Sigmoid colon (tissue), 7 donors: Measurements from ENCODE around the gene ERP44. TPM values are rescaled to one million over a fixed set of nuclear protein-coding genes. Genes with fewer than 3 reads are reported as not detected.

ENCODE experiments used
- DNase-seq: peaks from one replicate; pipeline ENCODE4 v3.0.0-alpha.2; 2019
- H3K27ac ChIP-seq, 4 donors: fragments of 200-600 bp; sonication (generic); one replicate each; pipeline ENCODE4 v1.5.1; 2016 to 2019; ENCODE audit warnings: mild to moderate bottlenecking in 1 of 4
- H3K27me3 ChIP-seq, 3 donors: fragments of 200-600 bp; sonication (generic); one replicate each; pipeline ENCODE4 v1.5.1; 2019; ENCODE audit warnings: mild to moderate bottlenecking in 1 of 3
- H3K36me3 ChIP-seq, 4 donors: fragments of 200-600 bp; sonication (generic); one replicate each; pipeline ENCODE4 v1.5.1; 2016 to 2019
- H3K4me1 ChIP-seq, 4 donors: fragments of 200-600 bp; sonication (generic); one replicate each; pipeline ENCODE4 v1.5.1; 2017 to 2019
- H3K4me3 ChIP-seq, 4 donors: fragments of 200-600 bp; sonication (generic); one replicate each; pipeline ENCODE4 v1.5.1; 2017 to 2019; ENCODE audit warnings: mild to moderate bottlenecking in 2 of 4, moderate library complexity in 1 of 4
- H3K9me3 ChIP-seq, 4 donors: fragments of 200-600 bp in 3 of 4; sonication (generic) in 3 of 4; one replicate each; pipeline versions ENCODE4 v1.5.1 to v1.6.1; 2013 to 2019
- CTCF ChIP-seq, 4 experiments: fragments of 450-650 bp in 3 of 4; fragments of 200-600 bp in 1 of 4; IDR thresholded peaks; one replicate each; pipeline ENCODE4 v1.5.1; 2016 to 2019; ENCODE audit warnings: antibody characterized with exemption in 4 of 4, mild to moderate bottlenecking in 3 of 4, moderate library complexity in 2 of 4
- EP300 ChIP-seq, 4 donors: sonication (generic); formaldehyde crosslinking; IDR thresholded peaks; one replicate each; pipeline ENCODE4 v1.6.1; 2017; ENCODE audit warnings: antibody characterized with exemption in 4 of 4
- POLR2A ChIP-seq, 2 donors: fragments of 450-650 bp; IDR thresholded peaks; one replicate each; pipeline ENCODE4 v1.6.1; 2016; ENCODE audit warnings: antibody characterized with exemption in 2 of 2, mild to moderate bottlenecking in 2 of 2, moderate library complexity in 2 of 2
- POLR2AphosphoS5 ChIP-seq, 4 donors: sonication (generic); formaldehyde crosslinking; IDR thresholded peaks; one replicate each; pipeline ENCODE4 v1.6.1; 2017; ENCODE audit warnings: antibody characterized with exemption in 4 of 4
- WGBS, 2 donors: extraction: QIAGEN DNeasy Blood & Tissue Kit; methylation state at CpG; one replicate each; pipeline ENCODE4 v1.1.7; 2013; 5-methylcytosine and 5-hydroxymethylcytosine counted together
- intact Hi-C: fragments of 100-400 bp; cut with DNase I; formaldehyde crosslinking; loops from one replicate; pipeline ENCODE4 v1.15.1; 2023
- polyA plus RNA-seq, 3 donors: library from polyadenylated mRNA; stranded (reverse); fragments of 200-250 nt; gene quantifications; one replicate each; pipeline ENCODE4 v1.2.3, GENCODE V29; 2013
- total RNA-seq, 4 donors: library from RNA; depleted of rRNA; stranded (reverse); fragments of >200 nt; gene quantifications; one replicate each; pipeline ENCODE4 v1.1.0, GENCODE V29; 2016
- donor health status: healthy with polysubstance abuse.
- donor health status: Bipolar disorder and iron deficiency.
- donor health status: healthy.

Gene ERP44
- total and polyA plus RNA-seq, 7 donors = 6.6 to 22.1 (median 11.9) TPM

- Histone ChIP-seq H3K27me3 (no peaks in the 10 kb centered on the region), H3K9me3 (no peaks in the 10 kb centered on the region), H3K4me1 (no peaks in the 10 kb centered on the region), H3K27ac (no peak overlapping the region), H3K36me3 (peaks cover 0 to 5% (median 0%) of the 10 kb centered on the region in 4 donors), H3K4me3 (no peak overlapping the region)
- TF ChIP-seq CTCF (IDR thresholded peaks at IDR 0.05) (no peak), POLR2AphosphoS5 (IDR thresholded peaks at IDR 0.05) (no peak), POLR2A (IDR thresholded peaks at IDR 0.05) (no peak), EP300 (IDR thresholded peaks at IDR 0.05) (no peak)
- 96 to 97% methylated on average over 1 of the region's 1 CpG for WGBS, 2 donors
- intact Hi-C loops = no loop called here
- no peak for DNase-seq
Measured at GRCh38 chr9:99978221-99978620, 120.6 kb downstream of the ERP44 start.

GRCh38 chr9:99977033-99977792, 121.6 kb downstream of the ERP44 start:
- no peak for TF ChIP-seq POLR2A (IDR thresholded peaks at IDR 0.05)
- TF ChIP-seq CTCF (IDR thresholded peaks at IDR 0.05) = no peak
- TF ChIP-seq POLR2AphosphoS5 (IDR thresholded peaks at IDR 0.05) = no peak
- TF ChIP-seq EP300 (IDR thresholded peaks at IDR 0.05) = no peak
- Histone ChIP-seq H3K36me3 (peaks cover 0 to 7% (median 0%) of the 10 kb centered on the region in 4 donors), H3K27ac (no peak overlapping the region), H3K4me1 (no peaks in the 10 kb centered on the region), H3K9me3 (no peaks in the 10 kb centered on the region), H3K4me3 (no peak overlapping the region), H3K27me3 (no peaks in the 10 kb centered on the region)
- intact Hi-C loops = no loop called here
- no peak for DNase-seq
- WGBS, 2 donors = 95% methylated on average over 3 of the region's 3 CpGs

- Histone ChIP-seq H3K36me3 (peaks cover 0 to 35% (median 8%) of the 10 kb centered on the region in 4 donors), H3K4me1 (no peaks in the 10 kb centered on the region), H3K27ac (no peak overlapping the region), H3K27me3 (no peaks in the 10 kb centered on the region), H3K4me3 (no peak overlapping the region), H3K9me3 (no peaks in the 10 kb centered on the region)
- 98% methylated on average over 3 of the region's 3 CpGs for WGBS, 2 donors
- DNase-seq = no peak
- intact Hi-C loops = no loop called here
- no peak for TF ChIP-seq POLR2AphosphoS5 (IDR thresholded peaks at IDR 0.05)
- TF ChIP-seq POLR2A (IDR thresholded peaks at IDR 0.05) = no peak
- TF ChIP-seq EP300 (IDR thresholded peaks at IDR 0.05) = no peak
- no peak for TF ChIP-seq CTCF (IDR thresholded peaks at IDR 0.05)
Measured at GRCh38 chr9:99973455-99973854, 125.3 kb downstream of the ERP44 start.

GRCh38 chr9:99971410-99971809, 127.4 kb downstream of the ERP44 start:
- intact Hi-C loops = no loop called here
- H3K9me3 ChIP-seq = no peaks in the 10 kb centered on the region
- TF ChIP-seq POLR2A (IDR thresholded peaks at IDR 0.05) (no peak), CTCF (IDR thresholded peaks at IDR 0.05) (no peak), POLR2AphosphoS5 (IDR thresholded peaks at IDR 0.05) (no peak), EP300 (IDR thresholded peaks at IDR 0.05) (no peak)
- peaks cover 0 to 46% (median 15%) of the 10 kb centered on the region in 4 donors for H3K36me3 ChIP-seq
- DNase-seq = no peak
- no peak overlapping the region for H3K27ac ChIP-seq
- H3K27me3 ChIP-seq = no peaks in the 10 kb centered on the region
- H3K4me3 ChIP-seq = no peak overlapping the region
- H3K4me1 ChIP-seq = no peaks in the 10 kb centered on the region

- H3K4me1 ChIP-seq = no peaks in the 10 kb centered on the region
- no peak for TF ChIP-seq POLR2AphosphoS5 (IDR thresholded peaks at IDR 0.05)
- no peak for TF ChIP-seq EP300 (IDR thresholded peaks at IDR 0.05)
- TF ChIP-seq CTCF (IDR thresholded peaks at IDR 0.05) = no peak
- TF ChIP-seq POLR2A (IDR thresholded peaks at IDR 0.05) = no peak
- no peak for DNase-seq
- intact Hi-C loops = no loop called here
- no peak overlapping the region for H3K4me3 ChIP-seq
- H3K9me3 ChIP-seq = no peaks in the 10 kb centered on the region
- peaks cover 0 to 42% (median 15%) of the 10 kb centered on the region in 4 donors for H3K36me3 ChIP-seq
- no peak overlapping the region for H3K27ac ChIP-seq
- H3K27me3 ChIP-seq = no peaks in the 10 kb centered on the region
- 97% methylated on average over 2 of the region's 2 CpGs for WGBS, 2 donors
Measured at GRCh38 chr9:99970481-99970880, 128.3 kb downstream of the ERP44 start.
